Liver (tissue), 9 donors: ENCODE results near the gene TARS1. TPM values are rescaled to one million over a fixed set of nuclear protein-coding genes. Genes with fewer than 3 reads are reported as not detected.

Experiments
- DNase-seq: peaks from one replicate; pipeline ENCODE4 v3.0.0-alpha.2; 2017; ENCODE audit warnings: low spot score
- H3K27ac ChIP-seq, 2 donors: one replicate each; pipeline ENCODE4 v1.7.0; 2013; ENCODE audit warnings: inconsistent platforms in 2 of 2, low read length in 2 of 2, control low read depth in 1 of 2, low read depth in 1 of 2, mild to moderate bottlenecking in 1 of 2
- H3K27me3 ChIP-seq, 4 donors: one replicate each; pipeline versions ENCODE4 v1.6.1 to v1.7.0; 2013; ENCODE audit warnings: low read length in 3 of 4, inconsistent platforms in 1 of 4, mild to moderate bottlenecking in 1 of 4, moderate library complexity in 1 of 4; ENCODE audit not compliant: control insufficient read depth in 4 of 4, insufficient read depth in 4 of 4
- H3K36me3 ChIP-seq, 4 donors: one replicate each; pipeline versions ENCODE4 v1.6.1 to v1.7.0; 2013; ENCODE audit warnings: low read length in 3 of 4, mild to moderate bottlenecking in 3 of 4, low read depth in 1 of 4, moderate library complexity in 1 of 4; ENCODE audit not compliant: control insufficient read depth in 4 of 4, insufficient read depth in 3 of 4
- H3K4me1 ChIP-seq, 4 donors: one replicate each; pipeline versions ENCODE4 v1.6.1 to v1.7.0; 2013; ENCODE audit warnings: low read length in 3 of 4, mild to moderate bottlenecking in 3 of 4, moderate library complexity in 1 of 4; ENCODE audit not compliant: control insufficient read depth in 4 of 4, insufficient read depth in 4 of 4
- H3K4me3 ChIP-seq, 3 donors: one replicate each; pipeline versions ENCODE4 v1.6.1 to v1.7.0; 2013; ENCODE audit warnings: low read length in 3 of 3, control low read depth in 1 of 3, low read depth in 1 of 3, mild to moderate bottlenecking in 1 of 3
- H3K9ac ChIP-seq, 2 donors: one replicate each; pipeline ENCODE4 v1.7.0; 2013; ENCODE audit warnings: low read length in 2 of 2, mild to moderate bottlenecking in 2 of 2, moderate library complexity in 2 of 2, control low read depth in 1 of 2, low read depth in 1 of 2
- H3K9me3 ChIP-seq, 4 donors: one replicate each; pipeline versions ENCODE4 v1.6.1 to v1.7.0; 2013; ENCODE audit warnings: low read length in 3 of 4; ENCODE audit not compliant: control insufficient read depth in 4 of 4
- ATF3 ChIP-seq: IDR thresholded peaks from 2 replicates; pipeline ENCODE4 v1.6.1; 2016; ENCODE audit warnings: antibody characterized with exemption
- CTCF ChIP-seq: fragments of 150-350 bp; IDR thresholded peaks from 2 replicates; pipeline ENCODE4 v1.5.1; 2017; ENCODE audit warnings: improper control_type of control experiment, low read depth, low read length; ENCODE audit not compliant: missing input control
- EGR1 ChIP-seq, 2 donors: IDR thresholded peaks; 2 replicates each; pipeline ENCODE4 v1.6.1; 2016 to 2018; ENCODE audit warnings: antibody characterized with exemption in 2 of 2, low read depth in 2 of 2
- FOXA1 ChIP-seq: IDR thresholded peaks from 2 replicates; pipeline ENCODE4 v1.6.1; 2016; ENCODE audit warnings: antibody characterized with exemption
- FOXA2 ChIP-seq: IDR thresholded peaks from 2 replicates; pipeline ENCODE4 v1.6.1; 2016; ENCODE audit warnings: antibody characterized with exemption
- GABPA ChIP-seq, 2 donors: IDR thresholded peaks in 1 of 2; conservative IDR thresholded peaks in 1 of 2; 2 replicates each; pipeline ENCODE4 v1.6.1; 2016; ENCODE audit warnings: antibody characterized with exemption in 2 of 2, mild to moderate bottlenecking in 1 of 2, moderate library complexity in 1 of 2
- HNF4A ChIP-seq, 2 donors: conservative IDR thresholded peaks; 2 replicates each; pipeline ENCODE4 v1.6.1; 2016; ENCODE audit warnings: antibody characterized with exemption in 2 of 2, mild to moderate bottlenecking in 2 of 2
- HNF4G ChIP-seq: IDR thresholded peaks from 2 replicates; pipeline ENCODE4 v1.6.1; 2016; ENCODE audit warnings: antibody characterized with exemption
- JUND ChIP-seq, 2 donors: IDR thresholded peaks; 2 replicates each; pipeline ENCODE4 v1.6.1; 2016; ENCODE audit warnings: antibody characterized with exemption in 2 of 2
- MAX ChIP-seq: IDR thresholded peaks from 2 replicates; pipeline ENCODE4 v1.6.1; 2016; ENCODE audit warnings: antibody characterized with exemption
- NR2F2 ChIP-seq: IDR thresholded peaks from 2 replicates; pipeline ENCODE4 v1.6.1; 2016; ENCODE audit warnings: antibody characterized with exemption
- RAD21 ChIP-seq, 2 donors: IDR thresholded peaks; 2 replicates each; pipeline ENCODE4 v1.6.1; 2016; ENCODE audit warnings: antibody characterized with exemption in 2 of 2, mild to moderate bottlenecking in 2 of 2
- REST ChIP-seq: IDR thresholded peaks from 2 replicates; pipeline ENCODE4 v1.6.1; 2016; ENCODE audit warnings: antibody characterized with exemption, mild to moderate bottlenecking
- RXRA ChIP-seq, 2 donors: IDR thresholded peaks; 2 replicates each; pipeline ENCODE4 v1.6.1; 2017 to 2018; ENCODE audit warnings: antibody characterized with exemption in 2 of 2, mild to moderate bottlenecking in 1 of 2
- SP1 ChIP-seq: IDR thresholded peaks from 2 replicates; pipeline ENCODE4 v1.6.1; 2018; ENCODE audit warnings: antibody characterized with exemption, mild to moderate bottlenecking
- TAF1 ChIP-seq: conservative IDR thresholded peaks from 2 replicates; pipeline ENCODE4 v1.6.1; 2016; ENCODE audit warnings: antibody characterized with exemption, mild to moderate bottlenecking
- YY1 ChIP-seq: IDR thresholded peaks from 2 replicates; pipeline ENCODE4 v1.6.1; 2016; ENCODE audit warnings: antibody characterized with exemption, mild to moderate bottlenecking
- ZBTB33 ChIP-seq: IDR thresholded peaks from 2 replicates; pipeline ENCODE4 v1.6.1; 2016; ENCODE audit warnings: antibody characterized with exemption
- WGBS: extraction: QIAGEN DNeasy Blood & Tissue Kit; methylation state at CpG from one replicate; pipeline ENCODE4 v1.1.7; 2013; 5-methylcytosine and 5-hydroxymethylcytosine counted together
- polyA plus RNA-seq, 2 donors: library from polyadenylated mRNA; stranded (reverse) in 1 of 2; unstranded in 1 of 2; fragments of 200-250 nt in 1 of 2; fragments of >200 nt in 1 of 2; fragmentation: Nextera tagmentation in 1 of 2; extraction: Ambion mirVana in 1 of 2; gene quantifications; one replicate each; pipeline versions ENCODE4 v1.2.1 to v1.2.3, GENCODE V29; 2013 to 2015
- total RNA-seq, 2 donors: library from RNA; depleted of rRNA; stranded (reverse); fragments of >200 nt; gene quantifications; one replicate each; pipeline ENCODE4 v1.2.3, GENCODE V29; 2014
- donor health status: healthy.
- donor health status: healthy.
- donor health status: healthy.
- donor health status: healthy.
- donor health status: healthy.

TARS1 gene
- total and polyA plus RNA-seq, 4 donors: 69.1 to 101 (median 93.2) TPM

- Histone ChIP-seq H3K4me1 (no peaks in the 10 kb centered on the region), H3K4me3 (no peak overlapping the region), H3K27ac (no peak overlapping the region), H3K9me3 (no peaks in the 10 kb centered on the region), H3K36me3 (peaks cover 15 to 93% (median 85%) of the 10 kb centered on the region in 4 donors), H3K27me3 (no peaks in the 10 kb centered on the region), H3K9ac (no peak overlapping the region)
- TF ChIP-seq HNF4G (no peak), NR2F2 (no peak), SP1 (no peak), RXRA (IDR thresholded peaks at IDR 0.05) (no peak), FOXA2 (no peak), REST (no peak), YY1 (no peak), RAD21 (IDR thresholded peaks at IDR 0.05) (no peak), ATF3 (no peak), CTCF (no peak), EGR1 (IDR thresholded peaks at IDR 0.05; ENCODE audit: low read depth in 2 of 2) (no peak), ZBTB33 (no peak), HNF4A (conservative IDR thresholded peaks at IDR 0.05) (no peak), FOXA1 (no peak), MAX (no peak), TAF1 (no peak)
- DNase-seq: no peak
- 93% methylated on average over 1 of the region's 1 CpG for WGBS
Measured at GRCh38 chr5:33457817-33458216, 17.1 kb downstream of the TARS1 start.

GRCh38 chr5:33460210-33460609 lies 19.4 kb downstream of the TARS1 start:
- no peak overlapping the region for H3K9ac ChIP-seq
- H3K27me3 ChIP-seq: no peaks in the 10 kb centered on the region
- DNase-seq: no peak
- 98% methylated on average over 2 of the region's 2 CpGs for WGBS
- no peak overlapping the region for H3K27ac ChIP-seq
- H3K36me3 ChIP-seq: peaks cover 13 to 93% (median 87%) of the 10 kb centered on the region in 4 donors
- H3K4me3 ChIP-seq: no peak overlapping the region
- H3K9me3 ChIP-seq: no peaks in the 10 kb centered on the region
- no peaks in the 10 kb centered on the region for H3K4me1 ChIP-seq
- TF ChIP-seq RAD21 (IDR thresholded peaks at IDR 0.05): no peak
- no peak for TF ChIP-seq CTCF
- TF ChIP-seq TAF1: no peak
- TF ChIP-seq SP1: no peak
- no peak for TF ChIP-seq REST
- TF ChIP-seq JUND (IDR thresholded peaks at IDR 0.05): no peak
- TF ChIP-seq EGR1 (IDR thresholded peaks at IDR 0.05; ENCODE audit: low read depth in 2 of 2): no peak
- TF ChIP-seq GABPA (IDR thresholded peaks at IDR 0.05 in 1 of 2, conservative IDR thresholded peaks at IDR 0.05 in 1 of 2): no peak
- no peak for TF ChIP-seq ATF3
- no peak for TF ChIP-seq FOXA1
- no peak for TF ChIP-seq FOXA2
- no peak for TF ChIP-seq YY1
- TF ChIP-seq RXRA (IDR thresholded peaks at IDR 0.05): no peak
- no peak for TF ChIP-seq HNF4A (conservative IDR thresholded peaks at IDR 0.05)
